Stimulated activated CD4-positive, alpha-beta T cell treated with anti-CD3 and anti-CD28 coated beads, Interleukin-4, amount 100 ng/mL, for 24 hours (primary cell): ENCODE data around the gene TMEM121.
"Not testable (repeated sequence)": the region's sequence is repeated elsewhere in the genome, so short reads cannot be mapped to it uniquely, and the experiment has no call there.

Experiments
- DNase-seq: peaks from one replicate; pipeline ENCODE4 v3.0.0-alpha.2; 2020

TMEM121 gene

DNA sequence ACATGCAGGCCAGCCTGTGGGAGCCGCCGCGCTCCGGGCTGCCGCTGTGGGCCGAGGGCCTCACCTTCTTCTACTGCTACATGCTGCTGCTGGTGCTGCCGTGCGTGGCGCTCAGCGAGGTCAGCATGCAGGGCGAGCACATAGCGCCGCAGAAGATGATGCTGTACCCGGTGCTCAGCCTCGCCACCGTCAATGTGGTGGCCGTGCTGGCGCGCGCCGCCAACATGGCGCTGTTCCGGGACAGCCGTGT lies 2.9 kb downstream of the TMEM121 start:
- no peak for DNase-seq

DNA sequence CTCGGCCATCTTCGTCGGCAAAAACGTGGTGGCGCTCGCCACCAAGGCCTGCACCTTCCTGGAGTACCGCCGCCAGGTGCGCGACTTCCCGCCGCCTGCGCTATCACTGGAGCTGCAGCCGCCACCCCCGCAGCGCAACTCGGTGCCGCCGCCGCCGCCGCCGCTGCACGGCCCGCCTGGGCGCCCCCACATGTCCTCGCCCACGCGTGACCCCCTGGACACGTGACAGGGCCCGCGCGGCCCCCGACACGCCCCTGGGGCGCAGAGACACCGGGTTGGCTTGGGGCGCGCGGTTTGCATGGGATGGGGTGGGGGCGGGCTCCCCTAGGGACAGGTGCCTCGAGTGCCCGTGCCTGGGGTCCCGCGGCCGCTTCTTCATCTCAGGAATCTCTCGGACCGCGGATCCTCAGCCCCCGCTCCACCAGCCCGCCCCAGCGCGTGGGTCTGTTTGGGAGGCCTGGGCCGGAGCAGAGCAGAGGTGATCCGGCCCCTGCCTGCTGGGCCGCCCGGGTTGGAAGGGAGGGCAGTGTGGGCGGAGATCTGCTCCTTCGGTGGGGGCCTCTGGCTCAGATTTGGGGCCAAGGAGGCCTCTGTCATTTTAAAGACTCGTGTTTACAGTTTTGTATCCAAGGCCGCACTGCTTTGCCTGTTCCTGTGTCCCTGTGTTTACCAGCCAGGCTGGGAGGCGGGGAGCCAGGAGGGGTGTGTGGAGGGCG lies 3.3 kb downstream of the TMEM121 start:
- peak; percentile 52 for DNase-seq

DNA sequence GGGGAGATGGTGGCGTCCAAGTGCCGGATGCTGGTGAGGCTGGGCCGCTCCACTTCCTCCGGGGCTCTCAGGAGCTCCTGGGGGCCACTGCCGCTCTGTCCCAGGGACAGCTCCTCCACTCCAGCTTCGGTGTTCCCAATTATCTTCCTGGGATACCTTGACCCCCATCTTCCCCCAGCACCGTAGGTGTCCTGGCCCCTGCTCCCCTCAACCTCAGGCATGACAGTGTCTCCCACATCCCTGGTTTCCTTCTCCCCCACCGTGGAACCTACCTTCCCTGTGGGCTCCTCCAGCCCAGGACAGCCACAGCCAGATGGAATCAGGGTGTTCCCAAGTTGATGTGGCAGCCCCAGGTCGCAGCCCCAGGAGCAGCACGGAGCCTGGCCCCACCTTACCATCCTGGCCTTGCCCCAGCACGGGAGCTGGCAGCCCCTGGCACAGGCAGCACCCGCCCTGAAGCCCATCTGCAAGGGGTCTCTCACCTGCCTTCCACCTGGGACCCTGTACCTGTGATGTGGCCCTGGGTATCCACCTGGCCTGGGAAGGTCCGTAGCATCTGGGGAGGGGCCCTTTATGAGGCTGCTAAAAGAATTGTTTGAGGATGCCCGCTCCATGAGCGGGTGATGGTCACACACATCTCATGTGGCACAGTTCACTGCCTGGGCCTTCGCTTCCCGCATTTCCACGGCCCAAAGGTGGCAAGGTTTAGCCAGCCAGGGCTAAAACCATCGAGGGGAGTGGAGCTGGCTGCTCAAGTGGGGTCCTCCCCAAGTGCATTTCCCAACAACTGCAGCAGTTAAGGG lies 4.1 kb downstream of the TMEM121 start:
- DNase-seq, result no peak

DNA sequence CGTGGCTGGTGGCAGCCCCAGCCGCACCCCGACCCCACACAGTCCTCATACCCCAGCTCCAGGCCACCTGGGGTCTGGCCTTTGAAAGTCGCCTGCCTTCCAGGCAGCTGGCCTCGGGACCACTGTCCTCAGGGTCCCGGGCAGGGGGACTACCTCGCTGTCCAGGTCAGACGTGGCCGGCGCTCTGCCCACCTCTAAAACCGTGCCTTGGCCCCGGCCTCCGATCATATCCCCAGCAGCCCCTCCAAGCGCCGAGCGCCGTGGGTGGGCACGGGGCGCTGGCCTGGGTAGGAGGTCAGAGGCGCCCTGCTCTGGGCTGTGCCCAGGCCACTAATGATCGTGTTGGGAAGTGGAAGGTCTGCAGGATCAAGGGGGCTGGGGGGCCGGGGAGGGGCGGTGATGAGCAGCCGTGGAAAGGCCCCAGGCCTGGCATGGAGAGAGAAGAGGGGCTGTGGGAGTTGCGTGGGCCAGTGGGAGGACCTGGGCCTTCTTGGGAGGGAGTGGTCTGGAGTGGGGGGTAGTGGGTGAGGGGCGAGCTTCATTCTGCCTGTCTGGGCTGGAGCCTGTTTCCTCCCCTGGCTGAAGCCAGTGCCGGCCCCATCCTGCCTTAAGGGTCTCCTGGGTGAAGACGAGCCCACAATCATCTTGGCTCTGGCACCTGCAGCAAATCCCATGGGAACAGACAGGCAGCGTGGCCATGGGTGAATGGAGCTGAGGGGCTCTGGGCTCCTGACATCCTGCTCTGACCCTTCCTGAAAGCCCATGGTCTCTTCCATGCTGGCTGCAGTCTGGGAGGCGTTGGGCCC lies 4.9 kb downstream of the TMEM121 start:
- no peak for DNase-seq

DNA sequence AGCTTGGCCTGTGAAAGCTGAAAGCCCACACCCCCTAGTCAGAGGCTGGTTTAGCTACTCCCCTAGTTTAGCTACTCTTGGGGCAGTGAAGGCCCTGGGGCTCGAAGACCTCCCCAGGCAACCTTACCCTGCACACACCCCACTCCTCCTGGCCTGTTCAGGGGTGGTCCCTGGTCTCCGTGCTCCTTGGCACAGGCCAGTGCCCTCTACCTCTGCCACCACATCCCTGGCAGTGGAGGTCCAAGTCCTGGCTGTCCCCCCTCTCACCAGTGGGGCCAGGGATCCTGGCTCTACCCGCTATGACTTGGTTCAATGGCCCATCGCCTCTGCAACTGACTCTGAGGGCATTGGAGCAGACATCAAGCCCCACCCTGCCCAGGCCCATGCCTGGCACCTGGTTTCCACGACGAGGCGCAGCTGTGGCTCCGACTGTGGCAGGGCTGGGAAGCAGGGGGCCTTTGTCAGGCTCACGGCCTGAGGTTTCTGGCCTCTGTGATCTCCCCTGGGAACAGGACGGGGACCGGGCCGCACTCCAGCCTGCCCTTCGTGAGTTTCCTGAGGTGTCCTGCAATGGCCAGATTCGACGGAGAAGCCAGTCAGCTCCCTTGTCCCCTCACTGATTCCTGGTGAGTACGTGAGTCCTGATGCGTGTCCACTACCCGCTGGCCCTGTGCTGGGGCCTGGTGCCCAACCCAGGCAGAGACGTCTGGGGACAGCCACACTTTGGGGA lies 5.7 kb downstream of the TMEM121 start:
- DNase-seq, result no peak

DNA sequence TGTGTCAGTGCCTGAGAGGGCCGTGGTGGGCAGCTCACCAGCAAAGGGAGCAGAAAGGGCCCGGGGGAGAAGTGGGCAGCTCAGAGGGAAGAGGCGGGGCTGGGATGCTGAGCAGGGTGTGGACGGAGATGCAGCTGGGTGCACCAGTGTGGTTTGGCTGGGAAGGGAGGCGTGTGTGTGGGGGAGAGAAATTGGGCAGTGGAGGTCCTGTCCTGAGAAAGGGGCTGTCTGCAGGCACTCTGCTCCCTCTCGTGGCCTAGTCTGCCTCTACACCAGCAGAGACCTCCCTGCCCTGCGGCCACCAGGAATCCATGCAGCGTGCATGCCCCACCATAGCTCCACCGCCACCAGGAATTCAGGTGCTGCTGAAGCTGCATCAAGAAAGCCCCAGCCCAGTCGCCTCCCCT lies 6.4 kb downstream of the TMEM121 start:
- DNase-seq, result no peak

DNA sequence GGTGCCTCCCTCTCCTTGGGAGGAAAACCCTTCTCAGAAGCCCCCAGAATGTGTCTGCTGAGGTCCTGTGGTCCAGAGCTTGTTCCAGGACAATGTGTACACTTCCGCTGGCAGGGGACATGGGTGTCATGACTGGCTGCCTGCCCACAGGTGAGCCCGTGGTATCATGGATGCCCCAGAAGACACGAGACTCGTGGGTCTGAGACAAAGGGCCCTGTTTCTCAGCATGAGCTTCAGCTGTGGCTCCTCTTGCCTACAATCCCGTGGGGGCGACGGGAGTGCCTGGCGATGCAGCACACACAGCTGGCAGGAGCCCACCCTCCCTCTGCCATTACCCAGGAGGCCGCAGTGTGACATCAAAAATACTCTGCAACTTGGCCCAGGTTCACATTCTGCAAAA lies 7.0 kb downstream of the TMEM121 start:
- no peak for DNase-seq

DNA sequence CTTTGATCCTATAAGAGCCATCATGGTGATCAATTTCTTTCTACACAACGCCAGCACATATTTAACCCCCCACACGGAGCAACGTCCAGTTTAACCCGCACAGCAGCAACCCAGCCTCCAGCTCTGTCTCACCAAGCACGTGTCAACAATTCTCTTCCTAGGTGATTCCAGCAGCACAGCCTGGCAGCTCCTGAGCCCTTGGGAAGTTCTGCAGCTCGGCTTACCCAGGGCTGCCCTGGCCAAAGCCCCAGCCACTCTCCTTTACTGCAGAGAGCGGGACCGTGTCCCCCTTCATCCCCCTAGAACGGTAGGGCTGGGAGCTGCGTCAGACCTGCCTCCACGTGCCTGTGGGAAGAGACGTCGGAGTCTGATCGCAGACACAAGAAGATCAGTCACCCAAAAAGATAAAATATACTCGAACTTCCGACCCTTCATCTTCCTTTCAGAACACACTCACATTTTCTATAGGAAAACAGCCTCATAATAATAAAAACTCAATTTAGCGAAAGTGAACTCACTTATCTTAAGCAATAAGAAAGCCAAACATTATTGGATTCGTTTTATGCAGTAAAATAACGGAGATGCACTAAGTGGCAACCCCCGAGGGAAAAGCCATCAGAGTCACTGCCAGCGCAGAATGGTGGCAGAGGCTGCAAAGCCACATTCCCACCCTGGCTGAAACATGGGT lies 7.6 kb downstream of the TMEM121 start:
- no peak for DNase-seq

DNA sequence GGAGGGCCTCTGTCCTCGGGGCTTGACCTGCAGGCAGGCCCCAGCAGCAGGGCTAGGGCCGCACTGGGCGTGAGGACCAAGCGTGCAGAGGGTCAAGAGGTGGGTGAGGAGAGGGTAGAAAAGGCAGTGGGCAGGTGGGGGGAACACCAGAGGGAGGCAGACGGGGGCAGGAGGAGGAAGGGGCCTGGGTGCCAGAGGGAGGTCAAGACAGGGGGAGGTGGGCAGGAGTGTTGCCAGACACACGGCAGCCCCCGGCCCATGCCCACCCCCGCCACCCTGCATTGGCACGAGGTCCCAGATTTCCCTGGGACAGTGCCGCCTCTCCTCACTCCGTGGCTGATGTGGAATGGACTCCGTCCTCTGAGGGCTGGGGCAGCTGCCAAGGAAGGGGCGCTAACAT lies 8.2 kb downstream of the TMEM121 start:
- no peak for DNase-seq

DNA sequence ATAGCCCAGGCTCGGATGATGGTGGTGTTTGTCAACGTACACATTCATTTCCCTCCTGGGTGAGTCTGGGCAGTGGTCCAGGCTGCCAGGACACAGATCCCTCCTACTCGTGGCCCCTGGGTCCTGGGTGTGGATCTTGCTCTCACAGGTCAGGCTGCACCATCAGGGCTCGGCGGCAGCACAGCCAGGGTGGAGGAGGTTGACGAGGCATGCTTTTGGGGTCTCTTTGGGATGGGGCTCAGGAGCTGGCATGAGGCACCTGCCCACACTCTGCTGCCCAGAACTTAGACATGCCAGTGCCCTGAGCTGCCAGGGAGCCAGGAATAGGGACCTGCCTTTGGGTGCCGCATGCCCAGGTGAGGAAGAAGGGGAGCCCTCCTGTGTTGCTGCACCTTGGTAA lies 9.7 kb downstream of the TMEM121 start:
- DNase-seq, result no peak

DNA sequence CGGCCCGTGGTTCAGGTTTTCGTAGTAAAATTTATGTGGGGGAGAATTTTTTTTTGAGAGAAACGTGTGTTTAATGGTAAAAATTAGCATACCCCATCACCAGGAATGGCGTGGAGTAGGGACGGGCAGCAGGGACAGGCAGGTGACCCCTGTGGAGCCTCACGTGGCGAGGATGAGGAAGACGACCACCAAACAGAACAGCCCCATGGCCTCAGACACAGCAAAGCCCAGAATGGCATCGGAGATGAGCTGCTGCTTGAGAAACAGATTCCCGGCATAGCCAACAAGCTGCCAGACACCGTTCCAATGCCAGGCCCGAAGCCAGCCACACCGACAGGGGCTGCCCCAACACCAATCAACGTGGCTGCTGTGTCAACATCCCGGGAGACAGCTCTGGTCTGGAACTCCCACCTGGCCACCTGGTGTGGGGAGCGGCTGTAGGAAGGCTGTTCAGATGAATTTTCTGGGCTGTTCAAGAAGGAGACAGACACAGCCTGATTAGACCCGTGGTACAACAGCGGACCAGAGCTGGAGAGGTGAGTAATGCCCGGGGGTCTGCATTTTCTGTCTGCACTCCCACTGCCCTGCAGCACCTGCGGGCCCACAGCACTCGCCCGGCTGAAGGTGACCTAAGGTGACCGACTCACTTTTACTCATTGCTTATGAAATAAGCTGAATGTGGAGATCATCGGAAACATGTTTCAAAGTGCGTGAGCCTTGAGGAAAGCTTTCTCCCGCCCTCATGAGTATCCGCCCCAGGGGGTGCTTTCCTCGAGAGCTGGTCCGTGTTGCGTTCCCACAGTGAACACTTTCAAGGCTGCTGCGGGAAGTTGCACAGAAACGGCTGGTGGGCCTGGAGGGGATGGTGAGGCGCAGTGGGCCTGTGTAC lies 10.6 kb downstream of the TMEM121 start:
- no peak for DNase-seq

DNA sequence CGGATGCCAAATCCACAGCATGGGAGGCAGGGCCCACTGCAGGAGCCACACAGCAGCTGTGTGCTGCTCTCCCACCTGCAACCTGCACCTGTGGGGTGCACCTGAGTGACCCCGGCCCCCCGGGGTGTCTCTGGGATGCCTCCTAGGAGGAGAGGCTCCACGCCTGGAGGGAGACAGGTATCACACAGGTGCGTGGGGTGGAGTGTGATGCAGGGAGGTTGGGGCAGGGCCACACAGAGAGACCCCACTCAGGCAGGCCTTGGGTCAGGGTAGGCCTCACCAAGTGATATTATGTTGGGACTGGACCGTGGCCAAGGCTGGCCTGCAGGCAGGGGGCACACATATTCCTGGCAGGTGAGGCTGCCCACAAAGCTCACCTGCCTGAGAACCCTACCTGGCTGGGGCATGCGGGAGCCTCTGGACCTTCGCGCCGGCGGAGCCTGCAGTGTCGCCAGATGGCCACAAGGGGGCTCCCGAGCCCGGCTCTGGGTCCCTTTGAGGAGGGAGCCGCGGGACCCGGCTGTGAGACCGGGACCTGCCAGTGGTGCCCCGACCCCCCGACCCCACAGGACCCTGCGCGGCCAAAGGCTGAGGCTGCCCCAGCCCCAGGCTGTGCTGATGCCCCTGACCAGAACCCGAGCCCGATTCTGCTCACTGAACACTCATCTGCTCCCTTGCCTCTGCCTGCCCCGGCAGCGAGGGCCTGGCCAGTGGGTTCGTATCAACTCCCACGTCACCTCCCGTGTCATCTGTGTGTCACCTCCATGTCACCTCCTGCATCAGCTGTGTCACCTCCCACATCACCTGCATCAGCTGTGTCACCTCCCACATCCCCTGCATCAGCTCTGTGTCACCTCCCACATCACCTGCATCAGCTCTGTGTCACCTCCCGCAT lies 11.4 kb downstream of the TMEM121 start:
- peak; percentile 66 for DNase-seq

DNA sequence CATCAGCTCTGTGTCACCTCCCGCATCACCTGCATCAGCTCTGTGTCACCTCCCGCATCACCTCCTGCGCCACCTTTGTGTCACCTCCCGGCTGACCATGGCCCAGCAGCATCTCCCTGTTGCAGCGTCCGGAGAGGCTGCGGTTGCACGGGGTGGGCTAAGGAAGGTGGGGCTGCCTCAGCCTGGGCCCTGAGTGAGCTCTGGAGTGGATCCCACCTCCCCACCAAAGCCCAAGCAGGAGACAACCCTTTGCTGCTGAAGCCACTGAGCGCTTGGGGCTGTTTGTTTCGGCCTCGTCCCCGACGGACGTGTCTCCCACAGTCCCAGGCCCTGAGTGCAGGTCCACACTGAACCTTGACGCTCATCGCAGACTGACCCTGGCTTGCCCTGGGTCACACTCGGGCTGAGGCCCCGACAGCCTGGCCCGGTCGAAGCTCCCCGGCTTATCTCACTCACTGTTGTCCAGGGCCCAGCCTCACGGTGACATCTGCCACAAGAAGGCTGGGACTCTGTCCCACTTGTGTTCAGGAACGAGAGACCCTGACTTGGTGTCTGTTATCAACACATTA lies 12.2 kb downstream of the TMEM121 start:
- DNase-seq, result no peak

DNA sequence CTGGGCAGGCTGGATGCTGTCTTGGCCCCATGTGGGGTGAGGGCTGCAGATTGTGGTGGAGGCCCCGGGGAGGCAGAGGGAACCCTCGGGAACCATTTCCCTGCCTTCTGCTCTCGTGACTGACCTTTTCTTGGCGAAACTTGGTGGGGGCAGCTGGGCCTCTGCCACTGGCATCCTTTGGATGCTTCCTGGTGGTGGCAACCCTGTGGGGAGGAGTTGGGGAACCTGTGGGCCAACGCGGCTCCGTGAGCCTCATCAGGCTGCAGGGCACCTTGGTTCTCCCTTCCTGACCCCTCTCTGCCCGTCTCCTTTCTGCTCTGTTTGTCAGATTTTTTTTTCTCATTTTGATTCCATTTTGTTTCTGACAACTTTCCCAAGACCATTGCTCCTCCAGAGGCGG lies 14.4 kb downstream of the TMEM121 start:
- no peak for DNase-seq

DNA sequence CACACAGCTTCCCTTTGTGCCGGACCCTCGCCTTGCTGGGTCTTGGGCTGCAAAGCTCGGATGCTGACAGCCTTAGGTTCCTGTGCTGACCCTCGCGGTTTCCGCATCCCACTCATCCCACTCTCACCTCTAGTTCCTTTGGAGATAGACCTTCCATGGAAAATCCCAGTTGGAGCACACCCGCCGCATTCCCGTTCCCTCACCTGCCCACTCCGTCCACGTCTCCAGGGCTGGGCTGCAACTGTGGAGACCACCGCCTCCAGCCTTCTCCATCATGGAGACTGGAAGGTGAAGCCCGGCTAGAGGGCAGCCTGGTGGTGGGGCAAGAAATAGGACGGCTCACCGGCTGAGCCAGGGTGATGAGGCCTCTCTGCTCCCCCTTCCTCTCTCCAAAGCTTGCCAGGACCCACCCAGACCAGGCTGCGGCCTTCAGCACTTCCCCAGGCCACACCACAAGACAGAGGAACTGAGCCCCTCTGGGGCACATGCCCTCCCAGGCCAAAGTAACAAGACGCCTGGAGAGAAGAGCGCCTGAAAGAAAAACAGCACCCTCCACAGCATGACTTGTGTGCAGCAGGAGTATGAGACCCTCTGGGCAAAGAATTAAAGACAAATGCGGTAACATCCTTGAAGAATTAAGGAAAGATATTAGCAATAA lies 15.0 kb downstream of the TMEM121 start:
- no peak for DNase-seq

DNA sequence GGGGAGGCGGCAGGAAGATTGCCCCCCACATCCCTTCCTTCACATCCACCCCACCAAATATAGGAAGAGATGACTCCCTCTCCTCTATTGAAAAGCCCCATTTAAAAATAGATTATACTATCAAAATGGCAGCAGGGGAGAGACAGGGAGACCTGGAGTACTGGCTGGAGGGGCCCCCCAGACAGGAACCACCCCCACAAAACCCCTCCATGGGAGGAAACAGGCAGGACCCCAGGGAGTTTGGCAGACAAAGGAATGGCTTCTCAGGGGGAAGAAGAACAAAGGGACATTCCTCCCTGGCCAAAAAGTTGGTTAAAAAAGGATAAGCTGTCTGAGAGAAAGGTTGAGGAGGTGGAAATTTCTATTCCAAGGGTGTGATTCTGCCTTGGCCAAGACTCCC lies 19.3 kb downstream of the TMEM121 start:
- not testable (repeated sequence) for DNase-seq

DNA sequence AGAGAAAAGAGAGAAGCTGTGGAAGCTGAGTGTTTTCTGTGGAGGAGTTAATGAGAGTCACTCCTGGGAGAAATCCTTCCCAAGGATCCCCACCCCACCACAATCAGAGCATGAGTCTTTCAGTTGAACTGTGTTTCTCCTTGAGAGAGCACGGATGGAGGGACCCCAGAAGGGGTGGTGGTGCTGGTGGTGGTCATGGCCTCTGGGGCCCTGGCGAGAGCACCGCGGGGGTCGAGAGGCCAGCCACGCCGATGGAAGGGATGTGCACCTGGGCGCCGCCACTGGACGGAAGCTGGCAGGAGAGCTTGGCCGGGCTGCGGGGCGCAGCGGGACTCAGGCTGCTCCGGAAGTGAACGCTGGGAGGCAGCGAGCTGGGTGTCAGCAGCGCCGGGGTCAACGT lies 20.0 kb downstream of the TMEM121 start:
- DNase-seq, result not testable (repeated sequence)

DNA sequence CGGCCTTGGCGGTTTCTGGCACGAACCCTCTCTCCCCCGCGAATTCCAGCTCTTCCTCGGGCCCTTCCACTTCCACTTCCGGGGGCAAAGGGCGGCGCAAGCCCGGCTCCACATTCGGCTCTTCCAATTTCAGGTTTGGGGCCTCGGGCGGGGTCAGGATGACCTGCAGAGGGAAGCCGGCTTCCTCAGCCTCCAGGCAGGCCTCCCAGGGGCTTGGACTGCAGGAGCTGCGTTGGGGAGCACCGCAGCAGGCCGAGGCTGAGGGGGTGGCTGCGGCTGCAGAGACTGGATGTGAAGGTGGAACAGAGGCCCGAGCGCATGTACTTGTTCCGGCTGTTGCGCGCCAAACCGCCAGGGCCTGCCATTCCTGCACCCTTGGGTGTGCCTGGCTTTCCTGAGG lies 20.7 kb downstream of the TMEM121 start:
- DNase-seq, result not testable (repeated sequence)

DNA sequence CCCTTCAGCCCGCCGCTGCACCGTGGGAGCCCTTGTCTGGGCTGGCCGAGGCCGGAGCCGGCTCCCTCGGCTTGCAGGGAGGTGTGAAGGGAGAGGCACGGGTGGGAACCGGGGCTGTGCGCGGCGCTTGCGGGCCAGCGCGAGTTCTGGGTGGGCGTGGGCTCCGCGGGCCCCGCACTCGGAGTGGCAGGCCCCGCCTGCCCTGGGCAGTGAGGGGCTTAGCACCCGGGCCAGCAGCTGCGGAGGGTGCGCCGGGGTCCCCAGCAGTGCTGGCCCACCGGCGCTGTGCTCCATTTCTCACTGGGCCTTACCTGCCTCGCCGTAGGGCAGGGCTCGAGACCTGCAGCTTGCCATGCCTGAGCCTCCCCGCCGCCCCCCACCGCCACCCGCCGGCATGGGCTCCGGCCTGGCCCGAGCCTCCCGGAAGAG lies 21.4 kb downstream of the TMEM121 start:
- no peak for DNase-seq

DNA sequence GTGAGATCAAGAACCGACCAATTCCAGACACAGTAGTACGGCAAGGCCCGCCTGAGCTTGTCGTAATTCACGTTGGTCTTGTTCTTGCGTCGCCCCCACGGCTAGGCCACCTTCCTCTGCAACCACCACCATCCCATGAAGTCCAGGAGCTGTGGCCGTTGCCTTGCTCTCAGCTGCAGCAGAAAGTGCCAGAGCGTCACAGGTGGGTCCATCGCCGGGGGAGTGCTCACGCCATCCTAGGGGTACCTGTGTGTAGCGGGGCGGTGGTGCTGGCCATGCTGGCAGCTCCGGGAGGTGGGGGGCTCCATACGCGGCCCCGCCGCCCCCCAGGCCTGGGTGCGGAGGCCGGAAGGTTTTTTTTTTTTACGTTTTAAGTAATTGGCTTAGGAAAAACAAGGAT lies 23.1 kb downstream of the TMEM121 start:
- DNase-seq, result no peak
